ENCODE measurements around the gene TRIM8. TPM values are rescaled to one million over a fixed set of nuclear protein-coding genes. Genes with fewer than 3 reads are reported as not detected.

TRIM8 gene
- total and polyA plus RNA-seq, 9 of the 15 experiments (the other 6 are each of a cell fraction or from before 2014, with no cell fraction given): 1.7 to 26.0 (median 9.1) TPM

DNA sequence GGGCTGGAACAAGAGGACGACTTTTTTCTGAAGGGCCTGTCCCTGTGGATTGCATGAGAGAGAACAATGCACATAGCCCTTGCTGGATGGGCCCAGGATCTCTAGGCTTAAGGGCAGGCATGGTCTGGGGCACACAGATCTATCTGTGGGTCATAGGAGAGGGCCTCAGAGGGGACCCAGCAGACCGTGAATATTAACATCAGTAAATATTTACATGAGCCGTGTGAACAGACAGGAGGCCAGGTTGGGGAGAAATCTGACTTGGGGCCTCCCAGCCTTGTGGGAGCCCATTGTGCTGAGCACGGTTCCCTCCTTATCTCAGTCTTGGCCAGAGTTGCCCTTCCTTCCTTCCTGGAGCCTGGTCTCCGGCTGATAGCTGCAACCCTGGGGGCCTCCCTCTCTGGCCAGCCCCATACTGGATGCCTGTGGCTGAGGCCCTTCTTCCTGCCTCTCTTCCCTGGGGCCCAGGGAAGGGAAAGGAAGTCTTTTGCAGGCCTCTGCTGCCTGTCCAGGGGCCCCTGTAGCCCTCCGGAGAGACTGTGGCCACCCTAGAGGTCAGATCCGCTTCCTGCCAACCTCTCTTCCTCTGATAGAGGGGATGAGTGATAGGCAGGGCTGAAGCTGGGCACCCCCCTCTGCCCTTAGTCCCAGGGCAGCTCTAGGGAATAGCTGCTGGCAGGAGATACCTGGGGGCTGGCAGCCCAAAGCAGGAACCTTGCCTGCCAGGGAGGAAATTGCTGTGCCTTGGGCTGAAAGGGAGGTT is 44.5 kb upstream of the TRIM8 start (continued):
- TF ChIP-seq, protein P1, sequence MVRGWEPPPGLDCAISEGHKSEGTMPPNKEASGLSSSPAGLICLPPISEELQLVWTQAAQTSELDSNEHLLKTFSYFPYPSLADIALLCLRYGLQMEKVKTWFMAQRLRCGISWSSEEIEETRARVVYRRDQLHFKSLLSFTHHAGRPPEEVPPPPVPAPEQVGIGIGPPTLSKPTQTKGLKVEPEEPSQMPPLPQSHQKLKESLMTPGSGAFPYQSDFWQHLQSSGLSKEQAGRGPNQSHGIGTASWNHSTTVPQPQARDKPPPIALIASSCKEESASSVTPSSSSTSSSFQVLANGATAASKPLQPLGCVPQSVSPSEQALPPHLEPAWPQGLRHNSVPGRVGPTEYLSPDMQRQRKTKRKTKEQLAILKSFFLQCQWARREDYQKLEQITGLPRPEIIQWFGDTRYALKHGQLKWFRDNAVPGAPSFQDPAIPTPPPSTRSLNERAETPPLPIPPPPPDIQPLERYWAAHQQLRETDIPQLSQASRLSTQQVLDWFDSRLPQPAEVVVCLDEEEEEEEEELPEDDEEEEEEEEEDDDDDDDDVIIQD (CRISPR knock-in tag; IDR thresholded peaks at IDR 0.05): no peak
- no peak for TF ChIP-seq NCOA4 (IDR thresholded peaks at IDR 0.05; ENCODE audit: partially characterized antibody)
- TF ChIP-seq ZNF217 (CRISPR knock-in tag; IDR thresholded peaks at IDR 0.05): no peak
- TF ChIP-seq, protein P2, sequence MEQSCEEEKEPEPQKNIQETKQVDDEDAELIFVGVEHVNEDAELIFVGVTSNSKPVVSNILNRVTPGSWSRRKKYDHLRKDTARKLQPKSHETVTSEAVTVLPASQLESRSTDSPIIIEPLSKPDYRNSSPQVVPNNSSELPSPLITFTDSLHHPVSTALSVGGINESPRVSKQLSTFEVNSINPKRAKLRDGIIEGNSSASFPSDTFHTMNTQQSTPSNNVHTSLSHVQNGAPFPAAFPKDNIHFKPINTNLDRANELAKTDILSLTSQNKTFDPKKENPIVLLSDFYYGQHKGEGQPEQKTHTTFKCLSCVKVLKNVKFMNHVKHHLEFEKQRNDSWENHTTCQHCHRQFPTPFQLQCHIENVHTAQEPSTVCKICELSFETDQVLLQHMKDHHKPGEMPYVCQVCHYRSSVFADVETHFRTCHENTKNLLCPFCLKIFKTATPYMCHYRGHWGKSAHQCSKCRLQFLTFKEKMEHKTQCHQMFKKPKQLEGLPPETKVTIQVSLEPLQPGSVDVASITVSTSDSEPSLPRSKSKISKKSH (CRISPR knock-in tag; IDR thresholded peaks at IDR 0.05): no peak
- peak; percentile 30; the same call in 1 of the 2 replicates for TF ChIP-seq MYC (IDR thresholded peaks at IDR 0.05; ENCODE audit: low read depth, low read length)
- TF ChIP-seq MYC (CRISPR knock-in tag; IDR thresholded peaks at IDR 0.05; ENCODE audit: borderline replicate concordance, low read depth): no peak
- no peak for TF ChIP-seq EGR1 (conservative IDR thresholded peaks at IDR 0.05)
- TF ChIP-seq ESRRA (IDR thresholded peaks at IDR 0.05; ENCODE audit: borderline replicate concordance, low read depth): no peak
- TF ChIP-seq ZNF764 (CRISPR knock-in tag; IDR thresholded peaks at IDR 0.05; ENCODE audit: low read depth): no peak
- TF ChIP-seq ZNF695 (CRISPR knock-in tag; IDR thresholded peaks at IDR 0.05): no peak
- TF ChIP-seq CHCHD3 (CRISPR knock-in tag; IDR thresholded peaks at IDR 0.05): no peak
- no peak for TF ChIP-seq ZNF316 (IDR thresholded peaks at IDR 0.05)
- TF ChIP-seq, protein P3, sequence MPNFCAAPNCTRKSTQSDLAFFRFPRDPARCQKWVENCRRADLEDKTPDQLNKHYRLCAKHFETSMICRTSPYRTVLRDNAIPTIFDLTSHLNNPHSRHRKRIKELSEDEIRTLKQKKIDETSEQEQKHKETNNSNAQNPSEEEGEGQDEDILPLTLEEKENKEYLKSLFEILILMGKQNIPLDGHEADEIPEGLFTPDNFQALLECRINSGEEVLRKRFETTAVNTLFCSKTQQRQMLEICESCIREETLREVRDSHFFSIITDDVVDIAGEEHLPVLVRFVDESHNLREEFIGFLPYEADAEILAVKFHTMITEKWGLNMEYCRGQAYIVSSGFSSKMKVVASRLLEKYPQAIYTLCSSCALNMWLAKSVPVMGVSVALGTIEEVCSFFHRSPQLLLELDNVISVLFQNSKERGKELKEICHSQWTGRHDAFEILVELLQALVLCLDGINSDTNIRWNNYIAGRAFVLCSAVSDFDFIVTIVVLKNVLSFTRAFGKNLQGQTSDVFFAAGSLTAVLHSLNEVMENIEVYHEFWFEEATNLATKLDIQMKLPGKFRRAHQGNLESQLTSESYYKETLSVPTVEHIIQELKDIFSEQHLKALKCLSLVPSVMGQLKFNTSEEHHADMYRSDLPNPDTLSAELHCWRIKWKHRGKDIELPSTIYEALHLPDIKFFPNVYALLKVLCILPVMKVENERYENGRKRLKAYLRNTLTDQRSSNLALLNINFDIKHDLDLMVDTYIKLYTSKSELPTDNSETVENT (CRISPR knock-in tag; IDR thresholded peaks at IDR 0.05): no peak
- no peak for TF ChIP-seq ZEB2 (IDR thresholded peaks at IDR 0.05)
- TF ChIP-seq, protein P4, sequence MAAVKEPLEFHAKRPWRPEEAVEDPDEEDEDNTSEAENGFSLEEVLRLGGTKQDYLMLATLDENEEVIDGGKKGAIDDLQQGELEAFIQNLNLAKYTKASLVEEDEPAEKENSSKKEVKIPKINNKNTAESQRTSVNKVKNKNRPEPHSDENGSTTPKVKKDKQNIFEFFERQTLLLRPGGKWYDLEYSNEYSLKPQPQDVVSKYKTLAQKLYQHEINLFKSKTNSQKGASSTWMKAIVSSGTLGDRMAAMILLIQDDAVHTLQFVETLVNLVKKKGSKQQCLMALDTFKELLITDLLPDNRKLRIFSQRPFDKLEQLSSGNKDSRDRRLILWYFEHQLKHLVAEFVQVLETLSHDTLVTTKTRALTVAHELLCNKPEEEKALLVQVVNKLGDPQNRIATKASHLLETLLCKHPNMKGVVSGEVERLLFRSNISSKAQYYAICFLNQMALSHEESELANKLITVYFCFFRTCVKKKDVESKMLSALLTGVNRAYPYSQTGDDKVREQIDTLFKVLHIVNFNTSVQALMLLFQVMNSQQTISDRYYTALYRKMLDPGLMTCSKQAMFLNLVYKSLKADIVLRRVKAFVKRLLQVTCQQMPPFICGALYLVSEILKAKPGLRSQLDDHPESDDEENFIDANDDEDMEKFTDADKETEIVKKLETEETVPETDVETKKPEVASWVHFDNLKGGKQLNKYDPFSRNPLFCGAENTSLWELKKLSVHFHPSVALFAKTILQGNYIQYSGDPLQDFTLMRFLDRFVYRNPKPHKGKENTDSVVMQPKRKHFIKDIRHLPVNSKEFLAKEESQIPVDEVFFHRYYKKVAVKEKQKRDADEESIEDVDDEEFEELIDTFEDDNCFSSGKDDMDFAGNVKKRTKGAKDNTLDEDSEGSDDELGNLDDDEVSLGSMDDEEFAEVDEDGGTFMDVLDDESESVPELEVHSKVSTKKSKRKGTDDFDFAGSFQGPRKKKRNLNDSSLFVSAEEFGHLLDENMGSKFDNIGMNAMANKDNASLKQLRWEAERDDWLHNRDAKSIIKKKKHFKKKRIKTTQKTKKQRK (IDR thresholded peaks at IDR 0.05; ENCODE audit: borderline replicate concordance, low read depth, low read length): no peak
- no peak for TF ChIP-seq LARP7 (IDR thresholded peaks at IDR 0.05)
- no peak for TF ChIP-seq RBM25 (IDR thresholded peaks at IDR 0.05; ENCODE audit: low read depth, low read length, severe bottlenecking)
- TF ChIP-seq MYNN (IDR thresholded peaks at IDR 0.05): no peak
- TF ChIP-seq MYNN (CRISPR knock-in tag; IDR thresholded peaks at IDR 0.05): no peak
